Endothelial cell of umbilical vein (primary cell): ENCODE measurements around the gene CCDC14. TPM values are rescaled to one million over a fixed set of nuclear protein-coding genes. Genes with fewer than 3 reads are reported as not detected.

Experiments used
- polyA plus RNA-seq, 4 experiments: library from polyadenylated mRNA; depleted of rRNA in 3 of 4; stranded (reverse) in 3 of 4; unstranded in 1 of 4; fragments of >200 nt; gene quantifications; 2 replicates each; pipeline versions ENCODE4 v1.2.1 to v1.2.3, GENCODE V29; 2011 to 2012; ENCODE audit warnings: missing spikeins in 1 of 4
- total RNA-seq: library from RNA; stranded (reverse); gene quantifications from 2 replicates; pipeline ENCODE4 v1.2.3, GENCODE V29; 2021

CCDC14 gene
- total and polyA plus RNA-seq, 2 donors (not counting 3 experiments of a cell fraction or from before 2014, with no cell fraction given) = 47.5 to 55.3 TPM

Other genes with a start within 250 kb of the CCDC14 start
- 17.2 and 22.2 TPM in 2 replicates for gene MYLK, start 76.9 kb downstream of the CCDC14 start, total RNA-seq
- gene MYLK, start 76.9 kb downstream of the CCDC14 start, polyA plus RNA-seq = 9.2 and 10.0 TPM in 2 replicates
- gene ROPN1, start 30.9 kb upstream of the CCDC14 start, total RNA-seq = not detected in 2 replicates
- gene ROPN1, start 30.9 kb upstream of the CCDC14 start, polyA plus RNA-seq = not detected in 2 replicates
- 16.2 and 19.6 TPM in 2 replicates for gene KALRN, start 72.1 kb upstream of the CCDC14 start, total RNA-seq
- 5.8 and 6.5 TPM in 2 replicates for gene KALRN, start 72.1 kb upstream of the CCDC14 start, polyA plus RNA-seq